ENCODE results near the gene OR52K1.

GRCh38 chr11:4511282-4512245 lies 29.1 kb downstream of the OR52K1 start:
- TF ChIP-seq, protein P1, sequence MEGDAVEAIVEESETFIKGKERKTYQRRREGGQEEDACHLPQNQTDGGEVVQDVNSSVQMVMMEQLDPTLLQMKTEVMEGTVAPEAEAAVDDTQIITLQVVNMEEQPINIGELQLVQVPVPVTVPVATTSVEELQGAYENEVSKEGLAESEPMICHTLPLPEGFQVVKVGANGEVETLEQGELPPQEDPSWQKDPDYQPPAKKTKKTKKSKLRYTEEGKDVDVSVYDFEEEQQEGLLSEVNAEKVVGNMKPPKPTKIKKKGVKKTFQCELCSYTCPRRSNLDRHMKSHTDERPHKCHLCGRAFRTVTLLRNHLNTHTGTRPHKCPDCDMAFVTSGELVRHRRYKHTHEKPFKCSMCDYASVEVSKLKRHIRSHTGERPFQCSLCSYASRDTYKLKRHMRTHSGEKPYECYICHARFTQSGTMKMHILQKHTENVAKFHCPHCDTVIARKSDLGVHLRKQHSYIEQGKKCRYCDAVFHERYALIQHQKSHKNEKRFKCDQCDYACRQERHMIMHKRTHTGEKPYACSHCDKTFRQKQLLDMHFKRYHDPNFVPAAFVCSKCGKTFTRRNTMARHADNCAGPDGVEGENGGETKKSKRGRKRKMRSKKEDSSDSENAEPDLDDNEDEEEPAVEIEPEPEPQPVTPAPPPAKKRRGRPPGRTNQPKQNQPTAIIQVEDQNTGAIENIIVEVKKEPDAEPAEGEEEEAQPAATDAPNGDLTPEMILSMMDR (IDR thresholded peaks at IDR 0.05): no peak
- no peak for TF ChIP-seq ZFX (IDR thresholded peaks at IDR 0.05; ENCODE audit: borderline replicate concordance)
